AG10803 (cell line): ENCODE data around the gene BLVRA.
"Not testable (repeated sequence)": the region's sequence is repeated elsewhere in the genome, so short reads cannot be mapped to it uniquely, and the experiment has no call there.

ENCODE experiments used
- DNase-seq: peaks from one replicate; pipeline ENCODE4 v3.0.0; 2010; ENCODE audit warnings: low read depth
- H3K4me3 ChIP-seq: 2 replicates; pipeline ENCODE4 v1.5.1; 2011; ENCODE audit warnings: mild to moderate bottlenecking, low read length, control low read depth
- CTCF ChIP-seq: conservative IDR thresholded peaks from 2 replicates; pipeline ENCODE4 v1.5.1; 2011; ENCODE audit warnings: mild to moderate bottlenecking, low read length, control low read depth, inconsistent platforms

The BLVRA gene

GRCh38 chr7:43758029-43758821, at the start of gene BLVRA:
BLVRA (plus strand) TSS chr7:43758680; CDS start chr7:43771159, 12,479 bp downstream.
- H3K4me3 ChIP-seq = peak within 1 kb of the TSS; percentile 72
- no peak for TF ChIP-seq CTCF
- peak; percentile 24 for DNase-seq

GRCh38 chr7:43711503-43711902, 47.0 kb upstream of the BLVRA start:
- no peak for TF ChIP-seq CTCF
- no peak for DNase-seq
- H3K4me3 ChIP-seq = no peak overlapping the region

- not testable (repeated sequence) for DNase-seq, H3K4me3 ChIP-seq
Observed at GRCh38 chr7:43715966-43716365, 42.5 kb upstream of the BLVRA start.

GRCh38 chr7:43716598-43716997, 41.9 kb upstream of the BLVRA start:
- DNase-seq = no peak
- H3K4me3 ChIP-seq = no peak overlapping the region
- TF ChIP-seq CTCF = no peak

- H3K4me3 ChIP-seq = no peak overlapping the region
- peak; percentile 58 for DNase-seq
- peak; percentile 70 for TF ChIP-seq CTCF
Observed at GRCh38 chr7:43721193-43721806, 37.2 kb upstream of the BLVRA start.

GRCh38 chr7:43723007-43723341, 35.5 kb upstream of the BLVRA start:
- TF ChIP-seq CTCF = no peak
- no peak overlapping the region for H3K4me3 ChIP-seq
- DNase-seq = no peak

GRCh38 chr7:43725251-43725650, 33.2 kb upstream of the BLVRA start:
- H3K4me3 ChIP-seq = no peak overlapping the region
- DNase-seq = no peak
- no peak for TF ChIP-seq CTCF
